ENCODE data around the gene GJD4.

GJD4 gene

DNA sequence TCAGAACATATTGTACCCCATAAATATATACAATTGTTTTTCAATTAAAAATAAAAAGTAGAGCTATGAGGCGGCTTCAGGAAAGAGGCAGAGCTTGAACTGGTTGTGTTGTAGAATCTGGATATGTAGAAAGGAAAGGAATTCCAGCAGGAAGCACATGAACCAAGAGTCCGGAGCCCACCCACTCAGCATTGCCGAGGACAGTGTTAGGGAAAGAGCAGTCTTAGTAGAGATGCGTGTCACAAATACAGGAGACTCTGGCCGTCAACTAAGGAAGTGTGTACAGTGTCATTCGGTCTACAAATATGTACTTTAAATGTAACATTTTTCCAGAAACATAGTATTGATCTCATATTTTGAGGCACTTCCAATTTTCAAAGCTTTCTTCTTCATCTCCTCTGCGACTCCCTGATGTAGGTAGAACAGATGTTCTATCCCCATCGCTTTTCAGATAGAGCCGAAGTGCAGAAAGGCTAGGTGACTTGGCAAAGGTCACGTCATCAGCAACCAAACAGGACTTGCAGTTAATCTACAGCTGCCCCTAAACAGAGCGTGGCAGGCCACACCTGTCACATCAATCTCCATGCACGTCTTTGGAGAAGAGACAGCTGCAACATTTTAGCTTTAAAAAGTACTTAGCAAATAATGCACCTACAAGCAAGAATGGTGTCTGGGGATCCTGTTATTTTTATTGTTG lies 25.3 kb upstream of the GJD4 start:
- DNase-seq, result no peak

- no peak for DNase-seq
Measured at GRCh38 chr10:35580423-35580770, 24.7 kb upstream of the GJD4 start.

- no peak for DNase-seq
Measured at GRCh38 chr10:35581655-35582054, 23.5 kb upstream of the GJD4 start.

- no peak for DNase-seq
Measured at GRCh38 chr10:35584946-35585345, 20.2 kb upstream of the GJD4 start.

DNA sequence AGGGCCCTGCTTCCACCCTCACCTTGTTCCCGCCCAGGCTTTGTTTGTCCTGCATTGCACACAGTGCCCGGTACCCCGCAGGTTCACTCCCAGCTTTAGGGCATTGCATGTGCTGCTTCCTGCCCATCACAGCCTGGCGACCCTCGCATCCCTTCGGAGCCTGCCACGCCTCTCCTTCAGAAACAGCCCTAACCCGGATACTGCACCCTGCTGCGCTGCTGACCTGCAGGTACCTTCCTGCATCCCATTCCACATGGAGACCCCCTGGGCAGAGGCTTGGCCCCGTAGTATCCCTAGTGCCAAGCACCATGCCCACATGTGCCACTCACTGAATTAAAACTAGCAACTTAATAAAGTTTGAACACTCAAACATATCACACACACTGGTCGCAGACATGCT lies 19.8 kb upstream of the GJD4 start:
- DNase-seq, result no peak

DNA sequence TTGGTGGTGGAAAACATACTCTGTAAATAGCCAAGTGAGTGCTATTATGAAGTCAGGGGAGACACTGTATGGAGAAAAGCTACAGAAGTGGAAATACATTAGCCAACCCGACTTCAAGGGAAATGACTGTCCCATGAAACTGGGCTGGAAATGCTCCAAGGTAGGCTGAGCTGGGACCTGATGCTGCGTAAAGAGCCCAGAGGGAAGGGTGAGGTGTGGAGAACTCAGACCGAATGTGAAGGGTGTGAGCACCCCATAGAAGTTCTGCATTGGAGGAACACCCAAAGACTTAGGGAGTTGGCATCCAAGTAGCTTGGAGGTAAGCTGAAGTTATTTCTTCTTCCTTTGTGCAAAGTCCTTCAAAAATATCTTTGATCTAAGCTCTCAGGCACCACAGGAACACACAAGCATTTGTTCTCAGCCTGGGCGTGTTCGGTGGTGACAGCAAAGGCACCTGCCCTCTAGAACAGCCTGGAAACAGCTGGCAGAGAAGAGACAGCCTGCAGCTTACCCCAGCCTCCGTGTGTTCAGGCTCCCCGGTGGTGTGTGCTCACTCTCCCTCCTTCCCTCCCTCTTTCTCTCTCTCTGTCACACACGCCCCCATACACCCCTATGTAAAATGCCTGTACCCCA lies 19.1 kb upstream of the GJD4 start:
- DNase-seq, result no peak

GRCh38 chr10:35588836-35589235 lies 16.3 kb upstream of the GJD4 start:
- DNase-seq, result no peak

DNA sequence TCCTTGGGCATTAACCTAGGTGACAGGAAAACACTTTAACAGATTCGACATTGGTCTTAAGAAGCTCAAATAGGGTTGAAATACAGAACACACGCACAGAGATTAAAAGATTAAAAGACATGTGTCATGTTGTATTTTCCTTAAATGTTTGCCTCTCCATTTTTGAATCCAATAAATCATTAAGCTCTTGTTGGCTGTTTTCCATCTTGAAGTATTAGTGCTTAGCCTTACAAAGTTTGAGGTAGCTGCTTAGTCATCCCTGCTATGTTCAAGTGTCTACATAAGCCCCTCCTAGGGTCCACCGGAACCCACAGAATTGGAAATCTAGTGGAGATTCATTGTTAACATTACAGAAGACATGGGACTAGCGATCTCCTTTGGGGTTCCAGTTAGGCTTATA lies 12.7 kb upstream of the GJD4 start:
- no peak for DNase-seq

DNA sequence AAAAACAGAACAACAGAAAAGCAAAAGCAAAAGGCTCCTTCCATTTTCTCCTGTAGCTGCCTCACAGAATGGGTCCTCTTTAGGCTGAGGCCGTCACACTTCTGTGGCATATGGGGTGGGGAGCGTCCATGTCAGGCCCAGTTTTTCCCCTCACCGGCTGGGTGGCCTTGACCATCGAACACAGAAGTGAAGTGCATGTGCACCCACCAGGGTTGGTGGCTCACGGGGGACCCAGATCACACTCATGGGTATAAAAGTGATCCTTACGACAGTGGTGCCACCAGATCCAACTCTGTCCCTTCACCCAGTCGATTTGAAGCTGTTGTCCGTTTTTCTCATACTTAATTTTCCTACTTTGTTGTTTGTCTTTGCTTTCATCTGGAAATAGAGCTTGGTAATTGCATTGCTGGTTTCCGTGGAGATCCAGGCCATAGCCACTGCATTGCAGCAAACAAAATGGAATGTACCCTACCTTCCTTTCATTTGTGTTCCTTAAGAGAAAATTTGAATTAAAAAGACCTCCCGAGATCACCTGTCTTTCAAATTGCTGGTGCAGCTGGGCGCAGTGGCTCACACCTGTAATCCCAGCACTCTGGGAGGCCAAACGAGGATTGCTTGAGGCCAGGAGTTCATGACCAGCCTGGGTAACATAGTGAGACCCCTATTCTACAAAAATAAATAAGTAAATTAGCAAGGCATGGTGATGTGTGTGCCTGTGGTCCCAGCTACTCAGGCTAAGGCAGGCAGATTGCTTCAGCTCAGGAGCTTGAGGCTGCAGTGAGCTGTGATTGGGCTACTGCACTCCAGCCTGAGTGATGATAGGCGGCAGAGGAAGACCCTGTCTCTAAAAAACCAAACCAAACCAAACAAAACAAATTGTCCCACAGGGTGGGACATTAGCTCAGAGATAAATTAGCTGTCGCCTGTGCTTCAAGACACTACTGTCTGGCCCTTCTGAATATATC lies 10.7 kb upstream of the GJD4 start:
- no peak for DNase-seq

DNA sequence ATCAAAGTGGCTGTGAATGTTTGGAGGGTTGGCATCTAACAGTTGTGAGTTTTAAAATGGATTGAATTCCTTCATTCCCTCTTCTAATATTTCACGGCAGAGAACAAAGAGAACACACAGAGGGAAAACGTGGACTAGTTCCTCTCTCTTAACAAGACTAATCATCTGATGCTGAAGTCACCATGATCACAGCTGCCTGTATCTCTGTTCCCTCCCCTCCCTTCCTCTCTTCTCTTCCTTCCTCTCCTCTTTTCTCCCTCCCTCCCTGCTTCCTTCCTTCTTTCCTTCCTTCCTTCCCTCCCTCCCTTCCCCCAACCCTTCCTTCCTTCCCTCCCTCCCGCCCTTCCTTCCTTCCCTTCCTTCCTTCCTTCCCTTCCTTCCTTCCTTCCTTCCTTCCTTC lies 10.0 kb upstream of the GJD4 start:
- DNase-seq, result no peak

DNA sequence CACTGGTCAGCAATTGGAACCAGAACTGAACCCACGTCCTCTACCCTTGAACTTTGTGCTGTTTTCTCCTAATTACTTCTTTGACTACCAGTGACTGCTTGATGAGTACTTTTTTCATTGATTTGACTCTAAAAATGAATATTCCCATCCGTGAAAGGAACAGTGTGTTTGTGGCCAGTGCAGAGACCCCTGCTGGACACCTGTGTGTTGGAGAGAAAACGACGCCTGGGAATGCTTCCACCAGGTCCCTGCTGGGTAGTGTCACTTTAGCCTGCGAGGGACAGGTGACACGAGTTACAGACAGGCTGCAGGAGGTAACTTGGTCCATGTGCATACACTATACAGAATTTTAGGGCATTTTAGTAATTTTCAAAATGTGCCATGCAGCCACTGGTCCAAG lies 6.8 kb upstream of the GJD4 start:
- no peak for DNase-seq

DNA sequence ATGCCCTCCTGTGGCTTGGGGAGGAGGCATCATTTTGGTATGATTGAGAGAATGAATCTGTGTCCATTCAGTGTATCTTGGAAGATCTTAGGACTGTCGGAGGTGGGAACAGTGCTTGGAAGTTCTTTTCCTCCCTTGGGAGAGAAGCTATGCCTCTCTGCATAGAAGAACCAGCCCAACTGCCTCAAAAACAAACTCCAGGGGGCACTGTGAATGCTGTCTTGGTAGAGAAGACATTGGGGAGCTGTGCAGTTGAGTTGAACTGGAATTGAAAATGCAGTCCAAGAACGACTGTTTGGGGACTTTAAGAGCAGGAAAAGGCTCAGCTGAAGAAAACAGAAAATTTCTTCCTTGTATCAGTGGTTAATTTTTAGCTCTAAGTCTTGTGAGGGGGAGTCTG lies 4.9 kb upstream of the GJD4 start:
- DNase-seq, result no peak

DNA sequence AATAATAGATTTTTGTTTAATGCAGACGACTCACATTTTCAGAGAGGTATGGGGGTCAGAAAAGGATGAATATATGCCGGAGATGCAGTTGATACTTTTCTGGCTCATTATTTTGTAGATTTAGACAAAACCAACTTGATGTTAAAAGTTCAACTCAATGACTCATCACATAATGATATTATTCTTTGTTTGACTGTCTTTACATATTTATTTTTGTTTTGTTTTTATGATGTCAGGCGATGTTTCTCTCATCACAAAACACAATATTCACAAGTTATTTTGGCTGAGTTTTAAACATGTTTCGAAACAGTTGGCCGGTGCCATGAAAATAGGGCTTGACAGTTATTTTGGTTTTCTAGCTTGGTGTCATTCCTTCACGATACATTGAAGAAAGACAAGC lies 1.3 kb downstream of the GJD4 start:
- DNase-seq, result no peak

DNA sequence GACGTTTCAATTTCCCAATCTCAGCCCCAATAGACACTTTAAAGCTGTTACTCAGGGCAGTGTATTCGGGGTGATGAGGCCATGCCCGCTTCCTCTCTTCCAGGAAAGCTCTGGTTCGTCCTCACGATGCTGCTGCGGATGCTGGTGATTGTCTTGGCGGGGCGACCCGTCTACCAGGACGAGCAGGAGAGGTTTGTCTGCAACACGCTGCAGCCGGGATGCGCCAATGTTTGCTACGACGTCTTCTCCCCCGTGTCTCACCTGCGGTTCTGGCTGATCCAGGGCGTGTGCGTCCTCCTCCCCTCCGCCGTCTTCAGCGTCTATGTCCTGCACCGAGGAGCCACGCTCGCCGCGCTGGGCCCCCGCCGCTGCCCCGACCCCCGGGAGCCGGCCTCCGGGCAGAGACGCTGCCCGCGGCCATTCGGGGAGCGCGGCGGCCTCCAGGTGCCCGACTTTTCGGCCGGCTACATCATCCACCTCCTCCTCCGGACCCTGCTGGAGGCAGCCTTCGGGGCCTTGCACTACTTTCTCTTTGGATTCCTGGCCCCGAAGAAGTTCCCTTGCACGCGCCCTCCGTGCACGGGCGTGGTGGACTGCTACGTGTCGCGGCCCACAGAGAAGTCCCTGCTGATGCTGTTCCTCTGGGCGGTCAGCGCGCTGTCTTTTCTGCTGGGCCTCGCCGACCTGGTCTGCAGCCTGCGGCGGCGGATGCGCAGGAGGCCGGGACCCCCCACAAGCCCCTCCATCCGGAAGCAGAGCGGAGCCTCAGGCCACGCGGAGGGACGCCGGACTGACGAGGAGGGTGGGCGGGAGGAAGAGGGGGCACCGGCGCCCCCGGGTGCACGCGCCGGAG lies 2.6 kb downstream of the GJD4 start:
- DNase-seq, result no peak

GRCh38 chr10:35608328-35608672 lies 3.2 kb downstream of the GJD4 start:
- DNase-seq, result no peak

DNA sequence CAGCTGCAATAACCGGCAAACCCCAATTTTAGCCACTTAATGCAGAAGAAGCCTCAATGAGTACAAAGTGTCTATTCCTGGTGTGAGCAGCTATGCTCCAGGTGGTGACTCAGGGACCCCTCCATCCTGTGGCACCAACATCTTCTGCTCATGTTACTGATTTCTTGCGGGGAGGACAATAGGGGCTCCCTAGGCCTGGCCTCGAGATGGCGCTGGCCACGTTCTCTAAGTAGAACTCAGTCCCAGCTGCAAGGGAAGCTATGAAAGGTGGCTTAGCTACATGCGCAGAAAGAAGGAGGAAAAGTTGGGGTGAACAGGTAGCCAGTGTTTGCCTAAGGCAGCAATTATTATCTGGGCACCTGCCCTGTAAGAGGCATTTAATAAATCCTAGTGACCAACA lies 6.6 kb downstream of the GJD4 start:
- DNase-seq, result no peak

DNA sequence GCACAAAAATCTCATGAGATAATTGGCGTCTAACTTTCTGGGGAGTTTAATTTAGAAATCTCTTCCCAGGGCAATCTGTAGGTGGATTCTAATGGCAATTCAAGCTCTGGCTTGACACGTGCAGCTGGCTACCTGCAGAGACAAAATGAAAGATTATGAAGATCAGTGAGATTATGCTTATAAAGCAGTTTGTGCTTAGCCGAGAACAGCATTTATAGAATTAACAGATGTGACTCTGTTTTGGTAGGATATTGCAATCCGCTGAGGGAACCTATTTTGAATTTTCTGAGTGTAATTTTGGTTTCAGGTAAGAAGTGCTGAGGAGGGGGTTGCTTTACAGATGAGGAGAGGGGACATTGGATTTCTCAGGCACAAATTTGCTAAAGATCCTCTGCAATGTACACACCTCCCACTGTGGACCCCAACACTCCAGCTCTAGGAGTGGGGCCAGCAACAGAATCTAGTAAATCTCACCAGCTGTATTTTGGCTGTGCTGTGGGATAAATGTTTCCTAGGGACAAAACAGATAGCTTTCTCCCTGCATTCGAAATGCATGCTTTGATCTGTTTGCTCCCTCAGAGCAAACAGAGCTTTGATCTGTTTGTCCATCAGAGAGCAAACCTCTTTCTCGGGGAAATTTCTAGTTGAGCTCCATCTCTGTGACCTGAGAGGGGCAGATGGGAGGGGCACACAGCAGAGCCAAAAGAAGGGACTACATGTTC lies 7.4 kb downstream of the GJD4 start:
- no peak for DNase-seq

- no peak for DNase-seq
Measured at GRCh38 chr10:35613107-35613440, 7.9 kb downstream of the GJD4 start.

- no peak for DNase-seq
Measured at GRCh38 chr10:35613597-35614226, 8.6 kb downstream of the GJD4 start.

- no peak for DNase-seq
Measured at GRCh38 chr10:35614312-35614711, 9.2 kb downstream of the GJD4 start.

GRCh38 chr10:35626971-35627507 lies 21.9 kb downstream of the GJD4 start:
- DNase-seq, result no peak

DNA sequence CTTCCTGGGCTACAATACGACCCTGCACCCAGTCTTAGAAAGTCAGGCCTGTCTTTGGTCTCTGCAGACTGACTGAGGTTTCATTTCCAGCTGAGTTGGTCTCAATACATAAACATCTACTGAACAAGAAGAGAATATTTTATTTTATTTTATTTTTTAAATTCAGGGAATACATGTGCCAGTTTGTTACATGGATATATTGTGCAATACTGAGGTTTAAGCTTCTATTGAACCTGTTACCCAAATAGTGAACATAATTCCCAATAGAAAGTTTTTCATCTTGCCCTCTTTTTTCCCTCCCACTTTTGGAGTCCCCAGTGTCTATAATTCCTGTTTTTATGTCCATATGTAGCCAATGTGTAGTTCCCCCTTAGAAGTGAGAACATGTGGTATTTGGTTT lies 26.3 kb downstream of the GJD4 start:
- no peak for DNase-seq

Data from NCI-H1694 (cell line).